22Rv1 (cell line): ENCODE results near the gene LGALS7.

Experiments used
- ZFX ChIP-seq: fragments of 450-650 bp; IDR thresholded peaks from 2 replicates; pipeline ENCODE4 v1.6.1; 2017; ENCODE audit warnings: antibody characterized with exemption, borderline replicate concordance
- TF ChIP-seq, protein P1 (sequence below): fragments of 450-650 bp; IDR thresholded peaks from 2 replicates; pipeline ENCODE4 v1.5.1; 2017; ENCODE audit warnings: mild to moderate bottlenecking

DNA sequence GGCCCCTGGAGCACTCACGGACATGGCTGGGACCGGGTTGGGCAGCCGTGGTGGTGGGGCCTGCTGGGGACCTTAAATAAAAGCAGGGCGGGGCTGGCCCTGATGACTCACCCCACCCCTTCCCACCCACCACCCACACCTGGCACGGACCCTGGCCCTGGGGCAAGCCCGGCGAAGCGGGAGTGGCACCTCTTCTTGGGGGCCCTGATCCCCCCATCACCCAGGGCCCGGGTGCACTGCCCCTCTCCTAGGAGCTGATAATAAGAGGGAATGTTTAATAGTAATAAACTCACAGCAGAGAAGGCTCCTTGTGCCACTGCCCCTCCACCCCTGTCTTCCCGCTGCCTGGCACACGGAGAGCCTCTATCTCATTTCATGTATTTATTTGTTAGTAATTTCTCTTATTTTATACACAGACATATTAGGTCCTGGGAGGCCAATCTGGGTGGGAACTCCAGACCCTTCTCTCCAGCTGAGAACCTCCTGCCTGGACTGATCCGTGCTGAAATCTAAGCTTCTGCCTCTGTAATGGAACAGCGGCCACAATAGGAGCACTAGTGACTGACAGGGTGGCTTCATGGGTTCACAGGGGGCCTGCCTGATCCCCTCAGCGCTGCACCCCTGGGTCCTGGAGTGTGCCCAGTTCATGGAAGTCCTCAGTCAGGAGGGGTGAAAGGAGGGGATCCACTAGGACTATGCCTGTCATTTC lies at the start of gene LGALS7:
- TF ChIP-seq, protein P1, sequence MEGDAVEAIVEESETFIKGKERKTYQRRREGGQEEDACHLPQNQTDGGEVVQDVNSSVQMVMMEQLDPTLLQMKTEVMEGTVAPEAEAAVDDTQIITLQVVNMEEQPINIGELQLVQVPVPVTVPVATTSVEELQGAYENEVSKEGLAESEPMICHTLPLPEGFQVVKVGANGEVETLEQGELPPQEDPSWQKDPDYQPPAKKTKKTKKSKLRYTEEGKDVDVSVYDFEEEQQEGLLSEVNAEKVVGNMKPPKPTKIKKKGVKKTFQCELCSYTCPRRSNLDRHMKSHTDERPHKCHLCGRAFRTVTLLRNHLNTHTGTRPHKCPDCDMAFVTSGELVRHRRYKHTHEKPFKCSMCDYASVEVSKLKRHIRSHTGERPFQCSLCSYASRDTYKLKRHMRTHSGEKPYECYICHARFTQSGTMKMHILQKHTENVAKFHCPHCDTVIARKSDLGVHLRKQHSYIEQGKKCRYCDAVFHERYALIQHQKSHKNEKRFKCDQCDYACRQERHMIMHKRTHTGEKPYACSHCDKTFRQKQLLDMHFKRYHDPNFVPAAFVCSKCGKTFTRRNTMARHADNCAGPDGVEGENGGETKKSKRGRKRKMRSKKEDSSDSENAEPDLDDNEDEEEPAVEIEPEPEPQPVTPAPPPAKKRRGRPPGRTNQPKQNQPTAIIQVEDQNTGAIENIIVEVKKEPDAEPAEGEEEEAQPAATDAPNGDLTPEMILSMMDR: no peak
- TF ChIP-seq ZFX: no peak
